GM20000 (cell line): ENCODE results near the gene PNLIPRP1.

ENCODE experiments used
- DNase-seq: peaks from one replicate; pipeline ENCODE4 v3.0.0; 2012; ENCODE audit warnings: low spot score
- TF ChIP-seq, protein P1 (sequence below): IDR thresholded peaks from 2 replicates; pipeline ENCODE4 v1.5.1; 2012; ENCODE audit warnings: mild to moderate bottlenecking, control low read depth; ENCODE audit errors: extremely low read depth, missing control alignments

The PNLIPRP1 gene

DNA sequence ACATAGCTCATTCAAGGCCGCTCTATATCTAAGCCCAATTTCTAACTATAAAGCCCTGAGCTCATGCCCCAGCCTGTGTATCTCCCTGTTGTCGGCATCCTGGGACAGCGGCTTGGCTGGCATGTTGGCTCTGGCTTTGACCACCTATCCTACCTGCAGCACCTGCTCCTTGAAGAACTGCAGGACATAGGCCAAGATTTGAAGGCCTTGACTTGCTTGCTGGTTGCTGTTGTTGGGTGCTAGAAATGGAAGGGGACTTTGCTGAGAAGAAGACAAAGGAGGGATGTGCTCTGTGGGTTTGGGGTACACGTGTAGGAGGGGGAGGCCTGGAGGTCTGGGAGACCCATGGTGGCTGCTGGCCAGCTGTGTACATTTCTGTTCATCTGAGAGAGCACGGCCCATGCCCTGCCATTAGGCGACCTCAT is 41.1 kb downstream of the PNLIPRP1 start:
- TF ChIP-seq, protein P1, sequence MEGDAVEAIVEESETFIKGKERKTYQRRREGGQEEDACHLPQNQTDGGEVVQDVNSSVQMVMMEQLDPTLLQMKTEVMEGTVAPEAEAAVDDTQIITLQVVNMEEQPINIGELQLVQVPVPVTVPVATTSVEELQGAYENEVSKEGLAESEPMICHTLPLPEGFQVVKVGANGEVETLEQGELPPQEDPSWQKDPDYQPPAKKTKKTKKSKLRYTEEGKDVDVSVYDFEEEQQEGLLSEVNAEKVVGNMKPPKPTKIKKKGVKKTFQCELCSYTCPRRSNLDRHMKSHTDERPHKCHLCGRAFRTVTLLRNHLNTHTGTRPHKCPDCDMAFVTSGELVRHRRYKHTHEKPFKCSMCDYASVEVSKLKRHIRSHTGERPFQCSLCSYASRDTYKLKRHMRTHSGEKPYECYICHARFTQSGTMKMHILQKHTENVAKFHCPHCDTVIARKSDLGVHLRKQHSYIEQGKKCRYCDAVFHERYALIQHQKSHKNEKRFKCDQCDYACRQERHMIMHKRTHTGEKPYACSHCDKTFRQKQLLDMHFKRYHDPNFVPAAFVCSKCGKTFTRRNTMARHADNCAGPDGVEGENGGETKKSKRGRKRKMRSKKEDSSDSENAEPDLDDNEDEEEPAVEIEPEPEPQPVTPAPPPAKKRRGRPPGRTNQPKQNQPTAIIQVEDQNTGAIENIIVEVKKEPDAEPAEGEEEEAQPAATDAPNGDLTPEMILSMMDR = no peak

DNA sequence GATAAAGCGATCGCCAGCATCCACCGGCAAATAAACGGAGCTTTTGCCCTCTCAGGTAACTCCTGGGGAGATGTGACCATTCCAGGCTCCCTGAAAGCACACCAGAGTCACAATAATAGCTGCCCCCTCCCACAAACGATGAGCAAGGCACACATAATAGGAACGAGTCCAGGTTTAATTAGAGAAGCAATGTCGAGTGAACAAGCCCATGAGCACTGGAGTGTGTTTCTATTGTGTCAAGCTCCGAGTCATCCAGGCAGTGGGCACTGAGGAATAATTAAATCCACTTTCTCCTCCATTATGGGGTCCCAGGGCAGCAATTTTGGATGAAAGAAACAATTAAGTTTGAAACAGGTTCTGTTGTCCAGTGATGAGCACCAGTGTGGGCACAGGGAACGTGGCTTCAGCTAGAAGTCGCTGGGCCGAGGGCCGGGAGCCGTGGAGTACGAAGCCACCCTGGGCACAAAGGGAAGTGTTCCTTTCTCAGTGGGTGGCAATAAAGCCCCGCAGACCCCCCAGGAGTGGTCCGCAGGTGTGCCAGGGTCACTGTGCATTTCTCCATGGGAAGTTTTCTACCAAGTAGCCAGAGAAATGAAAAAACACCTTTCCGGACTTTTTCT is 41.9 kb downstream of the PNLIPRP1 start:
- TF ChIP-seq, protein P1 = no peak
- no peak for DNase-seq

More for the DNA sequence above, 41.1 kb downstream of the PNLIPRP1 start:
- no peak for DNase-seq

DNA sequence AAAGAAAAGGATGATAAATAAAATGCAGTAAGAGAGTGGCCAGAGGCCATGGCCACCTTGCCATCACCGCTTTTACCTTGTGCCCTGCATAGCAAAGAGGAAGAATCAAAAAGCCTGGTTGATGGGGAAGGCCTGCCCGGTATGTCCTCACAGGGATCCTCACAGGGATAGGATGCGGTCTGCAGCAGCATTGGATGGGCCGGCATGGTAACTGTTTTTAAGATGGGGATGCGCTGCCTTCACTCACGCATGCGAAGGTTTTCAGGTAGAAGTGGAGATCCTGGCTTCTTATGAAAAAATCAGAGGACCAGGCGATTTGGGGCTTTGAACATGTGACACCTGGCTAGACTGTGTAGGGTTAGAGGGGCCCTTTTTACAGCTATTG is 42.4 kb downstream of the PNLIPRP1 start:
- no peak for DNase-seq
- TF ChIP-seq, protein P1 = no peak

DNA sequence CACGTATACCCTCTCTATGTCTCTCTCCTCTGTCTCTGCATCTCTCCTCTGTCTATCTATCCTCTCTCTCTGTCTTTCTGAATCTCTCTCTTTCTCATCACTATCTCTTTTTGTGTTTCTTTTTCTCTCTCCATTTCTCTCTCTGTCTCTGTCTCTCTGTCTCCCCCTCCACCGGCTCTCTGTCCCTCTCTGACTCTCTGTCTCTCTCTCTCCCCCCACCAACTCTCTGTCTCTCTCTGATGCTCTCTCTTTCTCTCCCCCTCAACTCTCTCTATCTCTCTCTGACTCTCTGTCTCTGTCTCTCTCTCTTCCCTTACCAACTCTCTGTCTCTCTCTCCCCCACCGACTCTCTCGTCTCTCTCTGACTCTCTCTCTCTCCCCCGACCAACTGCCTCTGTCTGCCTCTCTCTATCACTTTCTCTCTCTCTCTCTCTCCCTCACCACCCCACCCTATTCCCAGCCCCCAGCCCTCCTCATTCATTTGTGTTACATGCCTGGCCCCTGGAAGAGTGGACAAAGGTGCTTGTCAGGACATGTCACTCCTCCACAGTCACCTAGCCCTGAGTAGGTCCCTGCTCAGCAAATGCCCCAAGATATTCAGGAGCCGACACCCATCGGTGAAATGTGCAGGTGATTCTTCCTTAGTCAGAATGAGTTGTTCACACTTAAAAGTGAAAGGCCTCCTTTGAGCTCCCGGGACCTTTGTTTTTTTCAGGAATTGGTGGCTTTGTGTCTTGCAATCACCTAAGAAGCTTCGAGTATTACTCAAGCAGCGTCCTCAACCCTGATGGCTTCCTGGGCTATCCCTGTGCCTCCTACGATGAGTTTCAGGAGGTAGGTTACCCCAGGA is 43.6 kb downstream of the PNLIPRP1 start:
- TF ChIP-seq, protein P1 = no peak
- DNase-seq = no peak

DNA sequence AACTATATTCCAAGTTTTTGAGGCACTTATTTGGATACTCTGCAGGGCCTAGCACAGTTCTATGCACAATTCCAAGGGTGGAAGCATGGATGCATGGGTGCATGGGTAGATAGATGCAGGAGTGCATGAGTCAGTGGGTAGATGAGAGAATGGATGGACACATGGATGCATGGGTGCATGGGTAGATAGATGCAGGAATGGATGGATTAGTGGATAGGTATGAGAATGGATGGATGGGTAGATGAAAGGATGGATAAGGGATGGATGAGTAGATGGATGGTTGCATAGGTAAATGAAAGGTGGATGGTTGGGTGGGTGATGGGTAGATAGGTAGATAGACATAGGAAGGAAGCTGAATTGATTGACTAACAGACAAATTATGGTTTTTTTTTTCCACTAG is 45.6 kb downstream of the PNLIPRP1 start:
- TF ChIP-seq, protein P1 = no peak
- no peak for DNase-seq

DNA sequence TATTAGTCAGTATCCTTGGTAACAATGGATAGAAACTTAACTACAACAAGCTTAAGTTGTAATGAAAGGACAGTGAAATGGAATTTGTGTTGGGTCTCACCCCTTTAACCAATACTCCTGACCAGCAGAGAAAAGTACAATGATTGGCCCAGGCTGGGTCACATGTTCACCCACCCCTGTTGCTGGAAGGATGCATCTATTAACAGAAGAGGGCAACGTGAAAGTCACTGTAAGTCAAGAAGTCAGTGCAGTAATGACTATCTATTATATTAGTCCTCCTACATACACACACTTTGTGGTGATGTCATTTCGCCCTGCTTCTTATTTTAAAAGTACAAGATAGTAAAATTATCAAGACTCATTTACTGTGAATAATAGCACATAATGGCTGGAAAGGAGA is 46.2 kb downstream of the PNLIPRP1 start:
- DNase-seq = no peak
- TF ChIP-seq, protein P1 = no peak

DNA sequence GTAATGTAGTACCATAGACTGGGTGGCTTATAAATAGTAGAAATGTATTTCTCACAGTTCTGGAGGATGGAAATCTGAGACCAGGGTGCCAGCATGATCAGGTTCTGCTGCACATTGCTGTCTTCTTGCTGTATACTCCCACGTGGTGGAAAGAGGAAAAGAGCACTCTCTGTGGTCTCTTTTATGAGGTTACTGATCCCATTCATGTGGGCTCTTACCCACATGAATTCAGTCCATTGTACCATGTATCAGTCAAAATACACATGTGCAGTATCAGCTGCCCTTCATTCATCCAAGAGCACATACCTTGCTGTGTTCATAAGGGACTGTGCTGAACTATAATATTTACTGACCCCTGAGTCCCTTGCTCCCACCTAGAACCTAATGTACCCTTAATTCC is 47.1 kb downstream of the PNLIPRP1 start:
- DNase-seq = no peak
- TF ChIP-seq, protein P1 = no peak
